ENCODE measurements around the gene PRDM10.

DNA sequence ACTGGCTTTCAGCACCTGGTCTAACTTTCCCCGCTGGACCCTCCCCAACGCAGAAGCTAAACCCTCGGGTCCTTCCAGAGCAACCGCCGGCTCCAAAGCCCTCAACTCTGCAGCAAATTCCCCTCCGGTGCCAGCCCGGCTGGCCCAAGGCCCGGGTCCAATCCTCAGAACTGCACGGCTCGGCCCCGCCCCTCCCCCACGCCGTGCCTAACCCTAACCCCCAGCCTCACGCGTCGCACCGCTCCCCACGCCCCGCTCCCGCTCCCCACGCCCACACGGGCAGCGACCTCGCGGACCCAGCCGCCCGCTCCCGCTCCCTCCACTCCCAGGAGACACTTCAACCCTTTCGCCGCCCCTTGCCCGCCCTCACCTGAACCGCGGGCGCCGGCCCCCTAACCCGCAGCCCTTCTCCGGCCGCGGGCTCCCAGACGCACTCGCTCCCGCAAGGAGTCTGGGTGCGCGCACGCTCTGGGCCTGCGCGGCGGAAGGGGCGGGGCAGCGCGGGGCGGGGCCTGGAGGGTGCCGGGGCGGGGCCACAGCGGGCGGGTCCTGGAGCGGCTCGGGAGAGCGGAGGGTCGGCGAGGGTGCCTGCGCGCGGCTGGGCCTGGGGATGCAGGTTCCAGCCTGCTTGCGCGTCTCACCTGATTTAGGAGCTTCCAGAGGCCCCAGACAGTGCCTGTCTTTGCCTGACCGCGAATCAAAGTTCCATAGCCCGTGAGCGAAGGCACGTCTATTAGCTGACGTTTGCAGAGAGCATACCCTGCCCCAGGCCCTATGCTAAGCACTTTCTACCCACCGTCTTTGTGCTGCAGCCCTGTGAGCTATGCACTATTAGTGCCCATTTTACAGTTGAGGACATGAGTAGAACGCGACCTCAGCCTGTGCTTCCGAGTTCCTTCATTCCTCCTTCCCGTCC, 107.3 kb downstream of the PRDM10 start, which contains the start of gene NFRKB:
- no peak for TF ChIP-seq CTCF (conservative IDR thresholded peaks at IDR 0.05; ENCODE audit: low read depth, low read length)
- TF ChIP-seq EZH2 (IDR thresholded peaks at IDR 0.05; ENCODE audit: borderline replicate concordance, low read depth, low read length, poor library complexity, severe bottlenecking), result no peak

Measured in A673 (cell line).